Measurements from ENCODE around the gene PIN1.

The PIN1 gene

DNA sequence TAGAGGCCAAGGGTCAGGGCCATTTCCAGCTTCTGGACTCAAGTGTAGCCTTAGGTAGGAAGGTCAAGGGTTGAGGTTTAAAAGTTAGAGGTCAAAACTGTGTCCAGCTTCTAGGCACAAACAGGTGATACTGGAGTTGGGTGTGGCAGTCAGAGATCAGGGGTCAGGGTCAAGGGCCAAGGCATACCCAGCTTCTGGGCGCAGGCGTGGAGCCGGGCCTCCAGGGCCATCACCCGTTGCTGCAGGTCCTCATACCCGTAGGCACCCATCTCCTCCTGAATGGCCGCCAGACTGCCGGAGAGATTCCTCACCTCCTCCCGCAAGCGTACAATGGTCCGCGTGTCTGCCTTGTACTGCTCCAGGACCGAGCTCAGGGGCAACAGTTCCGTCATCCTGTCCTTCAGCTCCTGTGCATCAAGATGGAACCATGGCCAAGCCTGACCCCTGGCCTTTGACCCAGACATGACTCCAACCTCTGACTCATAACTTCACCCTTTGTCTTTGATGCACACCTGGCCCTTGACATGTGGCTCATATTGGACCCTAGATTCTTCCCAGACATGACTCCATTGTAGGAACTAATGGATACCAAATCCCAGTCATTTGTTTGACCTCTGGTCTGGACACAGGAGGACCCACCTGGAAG lies 22.1 kb downstream of the PIN1 start:
- DNase-seq, result no peak

GRCh38 chr19:9857920-9858746 lies 23.0 kb downstream of the PIN1 start:
- peak in 1 of 2 donors; percentile 21 for DNase-seq

DNA sequence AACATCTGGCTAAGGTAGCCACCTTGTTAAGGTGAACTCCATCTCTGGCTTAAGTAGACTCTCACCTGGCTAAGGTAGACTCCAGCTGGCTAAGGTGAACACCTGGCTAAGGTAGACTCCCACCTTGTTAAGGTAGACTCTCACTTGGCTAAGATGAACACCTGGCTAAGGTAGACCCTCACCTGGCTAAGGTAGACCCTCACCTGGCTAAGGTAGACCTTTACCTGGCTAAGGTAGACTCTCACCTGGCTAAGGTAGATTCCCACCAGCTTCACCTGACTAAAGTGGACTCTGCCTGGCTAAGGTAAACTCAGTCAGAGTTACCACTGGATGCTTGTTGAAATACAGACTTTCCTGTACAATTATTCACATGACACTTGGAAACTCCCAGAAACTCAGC lies 23.6 kb downstream of the PIN1 start:
- no peak for DNase-seq

- DNase-seq, result no peak
Measured at GRCh38 chr19:9860407-9860806, 25.3 kb downstream of the PIN1 start.

DNA sequence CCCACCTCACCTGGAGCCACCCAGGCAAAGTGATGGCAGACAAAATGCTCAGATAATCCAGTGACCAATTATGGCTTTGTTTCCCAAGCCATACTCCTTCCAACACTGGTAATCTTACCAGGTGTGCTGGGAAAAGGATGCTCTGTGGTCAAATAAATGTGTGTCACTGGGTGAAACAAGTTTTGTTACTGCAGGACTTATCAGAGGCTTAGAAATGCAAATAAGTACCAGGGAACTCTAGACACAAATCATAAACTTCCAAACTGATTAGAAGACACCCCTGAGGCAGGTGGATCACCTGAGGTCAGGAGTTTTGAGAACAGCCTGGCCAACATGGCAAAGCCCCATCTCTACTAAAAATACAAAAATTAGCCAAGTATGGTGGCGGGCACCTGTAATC lies 26.4 kb downstream of the PIN1 start:
- DNase-seq, result no peak

GRCh38 chr19:9862938-9863337 lies 27.8 kb downstream of the PIN1 start:
- DNase-seq, result no peak

- no peak for DNase-seq
Measured at GRCh38 chr19:9863759-9864158, 28.6 kb downstream of the PIN1 start.

- no peak for DNase-seq
Measured at GRCh38 chr19:9865732-9866501, 30.8 kb downstream of the PIN1 start.

- DNase-seq, result no peak
Measured at GRCh38 chr19:9868983-9869617, 34.0 kb downstream of the PIN1 start.

DNA sequence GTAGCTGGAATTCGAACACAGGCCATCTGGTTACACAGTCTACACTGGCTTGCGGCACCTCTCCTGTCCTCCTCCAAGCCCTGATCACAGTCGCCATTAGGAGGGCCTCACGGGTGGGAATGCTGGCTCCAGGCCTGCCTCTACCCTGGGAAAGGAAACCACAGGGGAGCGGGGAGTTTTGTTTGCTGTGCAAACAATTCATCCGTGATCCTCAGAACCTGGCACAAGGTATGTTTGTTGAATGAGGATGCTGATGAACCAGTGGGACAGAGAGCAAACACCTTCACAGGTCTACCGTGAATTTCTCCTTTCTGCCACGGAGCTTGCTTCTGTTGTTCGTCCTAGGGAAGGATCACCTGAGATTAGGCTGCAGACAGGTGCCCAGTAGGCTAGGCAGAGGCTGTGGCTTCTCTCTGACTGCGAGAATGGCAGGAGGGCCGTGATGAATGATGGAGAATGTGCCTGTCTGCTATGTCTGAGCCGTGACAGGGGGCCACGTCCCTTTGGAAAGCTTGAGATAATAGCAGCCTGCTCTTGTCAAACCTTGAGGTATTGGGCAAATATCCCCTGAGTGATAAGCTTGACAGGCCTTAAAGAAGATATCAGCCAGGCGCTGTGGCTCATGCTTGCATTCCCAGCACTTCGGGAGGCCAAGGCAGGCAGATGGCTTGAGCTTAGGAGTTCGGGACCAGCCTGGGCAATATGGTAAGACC lies 36.7 kb downstream of the PIN1 start:
- no peak for DNase-seq

GRCh38 chr19:9872618-9873242 lies 37.6 kb downstream of the PIN1 start:
- DNase-seq, result no peak

DNA sequence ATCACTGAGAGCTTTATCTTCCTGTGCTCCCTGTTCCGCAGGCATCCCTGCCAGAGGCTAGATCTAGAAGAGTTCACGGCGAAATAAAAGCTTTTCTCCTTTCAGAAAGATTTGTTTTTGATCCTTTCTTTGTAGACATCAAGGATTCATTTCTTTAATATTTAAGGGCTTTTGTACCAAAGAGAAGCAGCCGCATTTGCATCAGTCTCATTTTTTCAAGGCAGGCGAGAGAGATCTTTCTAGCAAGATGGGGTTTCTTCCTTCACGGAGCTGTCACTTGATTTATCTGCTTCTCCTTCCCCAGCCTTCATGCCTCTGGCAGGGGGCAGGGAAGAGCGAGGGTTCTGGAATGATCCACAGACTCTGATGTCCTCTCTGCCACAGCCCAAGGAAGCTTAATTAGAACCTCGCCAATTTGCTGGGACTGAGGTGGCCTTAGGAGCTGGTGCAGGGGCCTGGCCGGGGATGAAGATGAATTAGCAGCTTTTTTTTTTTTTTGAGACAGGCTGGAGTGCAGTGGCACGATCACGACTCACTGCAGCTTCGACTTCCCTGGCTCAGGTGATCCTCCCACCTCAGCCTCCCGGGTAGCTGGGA lies 40.0 kb downstream of the PIN1 start:
- no peak for DNase-seq

DNA sequence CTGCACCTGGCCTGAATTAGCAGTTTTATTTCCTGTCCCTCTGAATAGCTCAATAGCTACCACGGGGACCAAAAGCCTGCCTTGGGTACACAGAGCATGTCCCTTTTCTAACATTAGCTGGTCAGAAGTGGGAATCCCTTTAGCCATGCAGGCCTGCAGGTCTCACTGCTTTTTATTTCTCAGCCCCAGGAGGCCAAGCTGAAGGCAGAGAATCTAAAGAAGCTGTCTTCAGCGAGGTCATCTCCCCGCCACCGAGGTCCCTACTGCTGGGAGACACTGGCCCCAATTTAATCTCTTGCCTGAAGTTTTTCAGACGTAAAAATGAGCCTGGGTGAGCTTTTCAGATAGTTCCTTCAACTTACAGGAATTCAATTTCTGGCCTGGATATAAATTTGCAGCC lies 40.7 kb downstream of the PIN1 start:
- no peak for DNase-seq

- no peak for DNase-seq
Measured at GRCh38 chr19:9877780-9878510, 42.8 kb downstream of the PIN1 start.

DNA sequence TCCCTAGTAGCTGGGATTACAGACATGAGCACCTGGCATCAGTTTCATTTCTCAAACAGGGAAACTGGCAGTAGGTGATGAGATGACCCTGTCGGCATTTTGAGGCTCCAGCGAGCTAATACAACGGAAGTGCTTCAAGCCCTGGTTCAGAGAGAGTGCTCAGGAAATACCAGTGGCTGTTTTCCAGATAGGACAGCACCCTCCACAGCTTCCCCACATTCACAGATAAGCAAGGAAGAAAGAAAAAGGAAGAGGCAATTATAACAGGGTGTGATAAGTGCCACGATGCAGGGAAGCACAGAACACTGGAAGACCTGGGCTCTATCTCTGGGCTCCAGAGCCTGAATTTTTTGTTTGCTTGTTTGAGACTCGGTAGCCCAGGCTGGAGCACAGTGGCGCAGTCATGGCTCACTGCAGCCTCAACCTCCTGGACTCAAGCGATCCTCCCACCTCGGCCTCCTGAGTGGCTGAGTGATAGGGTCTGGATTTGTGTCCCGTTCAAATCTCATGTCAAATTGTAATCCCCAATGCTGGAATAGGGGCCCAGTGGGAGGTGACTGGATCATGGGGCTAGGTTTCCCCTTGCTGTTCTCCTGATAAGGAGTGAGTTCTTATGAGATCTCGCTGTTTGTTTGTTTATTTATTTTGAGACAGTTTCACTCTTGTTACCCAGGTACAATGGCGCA lies 43.5 kb downstream of the PIN1 start:
- no peak for DNase-seq

GRCh38 chr19:9881720-9882119 lies 46.6 kb downstream of the PIN1 start:
- no peak for DNase-seq

GRCh38 chr19:9883231-9883758 lies 48.2 kb downstream of the PIN1 start:
- no peak for DNase-seq

DNA sequence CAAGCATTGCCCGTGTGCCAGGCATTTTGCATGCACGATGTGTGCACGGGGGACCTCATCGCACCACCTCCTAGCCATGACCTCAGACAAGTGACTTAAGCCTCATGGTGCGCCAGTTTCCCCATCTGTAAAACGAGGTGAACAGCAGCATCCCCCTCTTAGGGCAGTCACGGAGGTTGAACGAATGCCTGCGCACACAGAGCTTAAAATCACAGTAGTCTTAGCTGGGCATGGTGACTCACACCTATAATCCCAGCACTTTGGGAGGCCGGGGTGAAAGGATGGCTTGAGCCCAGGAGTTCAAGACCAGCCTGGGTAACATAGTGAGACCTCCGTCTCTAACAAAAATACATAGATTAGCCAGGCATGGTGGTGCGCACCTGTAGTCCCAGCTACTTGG lies 48.6 kb downstream of the PIN1 start:
- DNase-seq, result no peak

GRCh38 chr19:9885077-9885552 lies 50.0 kb downstream of the PIN1 start:
- DNase-seq, result no peak

All from inflammatory macrophage treated with lipopolysaccharide for 1 hour (primary cell).